Suprapubic skin (tissue), 4 donors: ENCODE data around the gene MAB21L4. TPM values are rescaled to one million over a fixed set of nuclear protein-coding genes. Genes with fewer than 3 reads are reported as not detected.

Experiments
- DNase-seq, 2 donors: peaks; one replicate each; pipeline ENCODE4 v3.0.0-alpha.2; 2019; ENCODE audit warnings: low spot score in 2 of 2
- H3K27ac ChIP-seq: fragments of 200-600 bp; sonication (generic); one replicate; pipeline ENCODE4 v1.5.1; 2019
- H3K27me3 ChIP-seq: fragments of 200-600 bp; sonication (generic); one replicate; pipeline ENCODE4 v1.5.1; 2019
- H3K36me3 ChIP-seq: fragments of 200-600 bp; sonication (generic); one replicate; pipeline ENCODE4 v1.5.1; 2019
- H3K4me1 ChIP-seq: fragments of 200-600 bp; sonication (generic); one replicate; pipeline ENCODE4 v1.5.1; 2019
- H3K4me3 ChIP-seq: fragments of 200-600 bp; sonication (generic); one replicate; pipeline ENCODE4 v1.5.1; 2019; ENCODE audit warnings: mild to moderate bottlenecking
- H3K9me3 ChIP-seq: fragments of 200-600 bp; sonication (generic); one replicate; pipeline ENCODE4 v1.5.1; 2019
- EP300 ChIP-seq: sonication (generic); formaldehyde crosslinking; IDR thresholded peaks from one replicate; pipeline ENCODE4 v1.6.1; 2017; ENCODE audit warnings: antibody characterized with exemption
- POLR2A ChIP-seq, 2 donors: fragments of 450-650 bp; IDR thresholded peaks; one replicate each; pipeline ENCODE4 v1.6.1; 2017; ENCODE audit warnings: antibody characterized with exemption in 2 of 2, mild to moderate bottlenecking in 2 of 2, moderate library complexity in 2 of 2
- POLR2AphosphoS5 ChIP-seq, 3 donors: sonication (generic); formaldehyde crosslinking; IDR thresholded peaks; one replicate each; pipeline ENCODE4 v1.6.1; 2017; ENCODE audit warnings: antibody characterized with exemption in 3 of 3
- WGBS: methylation state at CpG from one replicate; pipeline ENCODE4 v1.1.5; 2018; 5-methylcytosine and 5-hydroxymethylcytosine counted together
- total RNA-seq, 4 donors: library from RNA; depleted of rRNA; stranded (reverse); fragments of >200 nt; gene quantifications; one replicate each; pipeline ENCODE4 v1.1.0, GENCODE V29; 2016
- TF ChIP-seq, protein P1 (sequence below), 2 donors: fragments of 200-600 bp in 1 of 2; fragments of 450-650 bp in 1 of 2; sonication (generic) in 1 of 2; IDR thresholded peaks; one replicate each; pipeline ENCODE4 v1.5.1; 2016 to 2019; ENCODE audit warnings: antibody characterized with exemption in 2 of 2, mild to moderate bottlenecking in 1 of 2, moderate library complexity in 1 of 2

MAB21L4 gene
- total RNA-seq, 4 donors from 2014 or later: 28.7 to 97.5 (median 69.2) TPM

DNA sequence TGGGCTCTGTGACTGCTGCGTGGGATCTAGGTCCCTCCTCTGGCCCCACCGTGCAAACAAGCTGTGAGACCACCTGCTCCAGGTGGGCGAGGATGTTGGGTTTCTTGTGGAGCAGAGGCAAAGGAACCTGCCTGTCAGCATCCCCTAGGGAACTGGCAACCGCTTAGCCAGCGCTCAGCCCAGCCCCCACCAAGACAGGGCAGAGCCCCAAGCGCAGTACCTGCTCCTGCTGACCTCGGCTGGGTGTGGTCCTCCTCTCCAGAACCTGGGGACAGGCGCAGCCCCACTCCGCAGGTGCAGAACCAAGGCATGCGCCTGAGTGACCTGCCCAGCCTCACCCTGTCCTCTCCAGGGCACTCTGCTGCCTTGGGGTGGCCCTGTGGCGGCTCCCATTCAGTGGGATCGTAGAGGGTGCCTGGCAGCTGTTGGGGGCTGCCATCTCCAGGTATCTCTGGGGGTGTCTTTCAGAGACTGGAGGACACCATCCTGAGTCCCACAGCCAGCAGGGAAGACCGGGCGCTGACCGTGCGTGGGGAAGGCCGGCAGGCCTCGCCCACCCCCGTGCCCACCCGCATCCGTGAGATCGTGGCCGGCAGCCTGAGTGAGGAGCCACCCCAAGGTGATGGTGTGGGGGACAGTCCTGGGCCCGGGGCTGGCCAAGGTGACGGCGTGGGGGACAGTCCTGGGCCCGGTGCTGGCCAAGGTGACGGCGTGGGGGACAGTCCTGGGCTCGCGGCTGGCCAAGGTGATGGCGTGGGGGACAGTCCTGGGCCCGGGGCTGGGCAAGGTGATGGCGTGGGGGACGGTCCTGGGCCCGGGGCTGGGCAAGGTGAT is 22.5 kb upstream of the MAB21L4 start:
- peak; percentile 54 to 79 for DNase-seq

DNA sequence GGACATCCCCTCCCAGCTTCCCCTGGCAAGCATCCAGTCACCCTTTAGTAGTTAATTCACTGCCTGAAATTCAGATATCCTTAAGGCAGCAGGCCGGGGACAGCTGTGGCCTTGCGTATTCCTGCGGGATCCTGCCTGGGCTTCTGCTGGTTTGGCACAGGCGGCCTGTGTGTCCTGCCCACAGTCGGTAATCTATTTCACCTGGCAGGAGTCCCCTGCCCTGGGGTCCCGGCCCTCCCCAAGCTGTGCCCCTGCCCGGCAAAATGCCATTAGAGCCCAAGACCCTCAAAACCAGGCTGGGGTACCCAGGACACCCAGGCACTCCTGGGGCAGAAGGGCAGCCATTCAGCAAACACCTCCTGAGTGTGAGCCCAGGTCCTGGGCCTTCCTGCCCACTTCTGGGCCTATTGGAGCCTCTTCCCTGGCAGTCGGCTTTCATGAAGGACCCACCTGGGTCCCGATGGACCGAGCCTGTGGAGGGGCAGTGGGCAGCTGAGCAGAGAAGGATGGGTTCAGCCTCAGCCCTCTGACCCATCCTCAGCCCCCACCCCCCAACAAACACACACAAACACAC is 21.8 kb upstream of the MAB21L4 start:
- H3K27ac ChIP-seq: peak overlapping the region; percentile 10
- DNase-seq: peak in 1 of 2 donors; percentile 61
- H3K4me3 ChIP-seq: no peak overlapping the region
- WGBS: 71% methylated on average over 7 of the region's 10 CpGs
- TF ChIP-seq POLR2AphosphoS5 (IDR thresholded peaks at IDR 0.05) (no peak), EP300 (no peak)
- TF ChIP-seq, protein P1, sequence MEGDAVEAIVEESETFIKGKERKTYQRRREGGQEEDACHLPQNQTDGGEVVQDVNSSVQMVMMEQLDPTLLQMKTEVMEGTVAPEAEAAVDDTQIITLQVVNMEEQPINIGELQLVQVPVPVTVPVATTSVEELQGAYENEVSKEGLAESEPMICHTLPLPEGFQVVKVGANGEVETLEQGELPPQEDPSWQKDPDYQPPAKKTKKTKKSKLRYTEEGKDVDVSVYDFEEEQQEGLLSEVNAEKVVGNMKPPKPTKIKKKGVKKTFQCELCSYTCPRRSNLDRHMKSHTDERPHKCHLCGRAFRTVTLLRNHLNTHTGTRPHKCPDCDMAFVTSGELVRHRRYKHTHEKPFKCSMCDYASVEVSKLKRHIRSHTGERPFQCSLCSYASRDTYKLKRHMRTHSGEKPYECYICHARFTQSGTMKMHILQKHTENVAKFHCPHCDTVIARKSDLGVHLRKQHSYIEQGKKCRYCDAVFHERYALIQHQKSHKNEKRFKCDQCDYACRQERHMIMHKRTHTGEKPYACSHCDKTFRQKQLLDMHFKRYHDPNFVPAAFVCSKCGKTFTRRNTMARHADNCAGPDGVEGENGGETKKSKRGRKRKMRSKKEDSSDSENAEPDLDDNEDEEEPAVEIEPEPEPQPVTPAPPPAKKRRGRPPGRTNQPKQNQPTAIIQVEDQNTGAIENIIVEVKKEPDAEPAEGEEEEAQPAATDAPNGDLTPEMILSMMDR (IDR thresholded peaks at IDR 0.05): no peak
- peaks cover 16% of the 10 kb centered on the region for H3K27me3 ChIP-seq
- no peaks in the 10 kb centered on the region for H3K9me3 ChIP-seq
- H3K4me1 ChIP-seq: peaks cover 80% of the 10 kb centered on the region
- no peaks in the 10 kb centered on the region for H3K36me3 ChIP-seq

More for the DNA sequence above, 22.5 kb upstream of the MAB21L4 start:
- TF ChIP-seq EP300: no peak
- TF ChIP-seq POLR2AphosphoS5 (IDR thresholded peaks at IDR 0.05): no peak
- TF ChIP-seq, protein P1 (IDR thresholded peaks at IDR 0.05): no peak
- no peak for TF ChIP-seq POLR2A (IDR thresholded peaks at IDR 0.05)
- 84% methylated on average over 4 of the region's 36 CpGs for WGBS
- no peak overlapping the region for H3K4me3 ChIP-seq
- H3K4me1 ChIP-seq: peaks cover 77% of the 10 kb centered on the region
- no peaks in the 10 kb centered on the region for H3K9me3 ChIP-seq
- peaks cover 16% of the 10 kb centered on the region for H3K27me3 ChIP-seq
- H3K36me3 ChIP-seq: no peaks in the 10 kb centered on the region
- H3K27ac ChIP-seq: no peak overlapping the region

DNA sequence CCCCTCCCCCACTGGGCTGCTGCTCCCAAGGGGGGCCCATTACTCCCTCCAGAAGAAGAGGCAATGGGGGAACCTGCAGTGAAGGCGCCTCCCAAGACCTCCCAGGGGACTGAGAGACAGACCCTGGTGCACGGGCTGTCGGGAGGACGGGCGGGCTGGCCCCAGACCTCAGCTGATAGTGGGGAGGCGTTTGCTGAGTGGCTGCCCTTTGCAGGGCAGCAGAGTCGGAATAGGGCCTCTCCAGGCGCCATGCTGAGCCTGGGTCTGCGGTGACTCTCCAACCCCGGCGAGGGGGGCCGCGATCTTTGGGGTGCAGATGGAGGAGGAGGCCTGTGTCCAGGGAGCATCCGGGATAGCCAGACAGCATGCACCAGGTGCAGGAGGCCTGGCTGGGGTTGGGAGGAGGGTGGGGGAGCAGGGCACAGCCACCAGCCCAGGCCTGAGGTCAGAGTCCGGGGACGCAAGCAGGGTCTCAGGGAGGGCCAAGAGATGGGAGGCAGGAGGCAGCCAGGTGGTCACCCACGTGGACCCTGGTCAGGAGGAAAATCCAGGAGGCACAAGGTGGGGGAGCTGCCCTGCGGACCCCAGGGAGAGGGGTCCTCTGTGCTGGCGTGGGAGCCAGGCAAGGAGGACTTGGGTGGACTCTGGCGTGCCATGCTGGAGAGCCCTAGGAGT is 21.2 kb upstream of the MAB21L4 start:
- Histone ChIP-seq H3K36me3 (no peaks in the 10 kb centered on the region), H3K27ac (peak overlapping the region; percentile 10), H3K4me1 (peaks cover 84% of the 10 kb centered on the region), H3K4me3 (no peak overlapping the region), H3K9me3 (no peaks in the 10 kb centered on the region), H3K27me3 (peaks cover 16% of the 10 kb centered on the region)
- peak; percentile 65 to 79 for DNase-seq
- WGBS: 78% methylated on average over 5 of the region's 20 CpGs
- TF ChIP-seq, protein P1 (IDR thresholded peaks at IDR 0.05): no peak
- TF ChIP-seq POLR2AphosphoS5 (IDR thresholded peaks at IDR 0.05) (no peak), EP300 (no peak), POLR2A (IDR thresholded peaks at IDR 0.05) (no peak)

DNA sequence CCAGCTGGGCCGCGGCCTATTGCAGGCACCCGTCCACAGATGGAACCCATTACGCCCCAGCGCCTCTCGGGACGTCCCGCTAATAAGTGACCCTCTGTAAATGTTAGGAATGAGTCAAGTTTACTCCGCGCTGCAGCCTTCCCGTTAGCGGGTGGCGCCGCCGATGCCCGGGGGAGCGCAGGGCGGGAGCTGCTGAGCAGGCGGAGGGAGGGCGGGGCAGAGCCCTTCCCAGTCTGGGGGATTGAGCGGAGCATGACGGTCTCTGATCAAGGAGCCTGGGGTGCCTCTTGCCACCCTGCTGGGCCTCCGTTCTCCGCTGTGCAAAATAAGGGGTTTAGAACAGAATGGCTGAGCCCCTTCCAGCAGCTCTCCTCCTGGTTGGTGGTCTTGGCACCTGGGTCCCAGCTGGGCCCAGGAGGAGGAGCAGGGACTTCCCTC is 20.6 kb upstream of the MAB21L4 start:
- Histone ChIP-seq H3K4me3 (no peak overlapping the region), H3K27me3 (peaks cover 16% of the 10 kb centered on the region), H3K27ac (peak overlapping the region; percentile 3), H3K4me1 (peaks cover 79% of the 10 kb centered on the region), H3K36me3 (no peaks in the 10 kb centered on the region), H3K9me3 (no peaks in the 10 kb centered on the region)
- DNase-seq: peak; percentile 87 to 89
- 32% methylated on average over 8 of the region's 24 CpGs for WGBS
- TF ChIP-seq POLR2AphosphoS5 (IDR thresholded peaks at IDR 0.05): peak in 2 of 3 donors; percentile 37 to 87
- TF ChIP-seq POLR2A (IDR thresholded peaks at IDR 0.05): no peak

DNA sequence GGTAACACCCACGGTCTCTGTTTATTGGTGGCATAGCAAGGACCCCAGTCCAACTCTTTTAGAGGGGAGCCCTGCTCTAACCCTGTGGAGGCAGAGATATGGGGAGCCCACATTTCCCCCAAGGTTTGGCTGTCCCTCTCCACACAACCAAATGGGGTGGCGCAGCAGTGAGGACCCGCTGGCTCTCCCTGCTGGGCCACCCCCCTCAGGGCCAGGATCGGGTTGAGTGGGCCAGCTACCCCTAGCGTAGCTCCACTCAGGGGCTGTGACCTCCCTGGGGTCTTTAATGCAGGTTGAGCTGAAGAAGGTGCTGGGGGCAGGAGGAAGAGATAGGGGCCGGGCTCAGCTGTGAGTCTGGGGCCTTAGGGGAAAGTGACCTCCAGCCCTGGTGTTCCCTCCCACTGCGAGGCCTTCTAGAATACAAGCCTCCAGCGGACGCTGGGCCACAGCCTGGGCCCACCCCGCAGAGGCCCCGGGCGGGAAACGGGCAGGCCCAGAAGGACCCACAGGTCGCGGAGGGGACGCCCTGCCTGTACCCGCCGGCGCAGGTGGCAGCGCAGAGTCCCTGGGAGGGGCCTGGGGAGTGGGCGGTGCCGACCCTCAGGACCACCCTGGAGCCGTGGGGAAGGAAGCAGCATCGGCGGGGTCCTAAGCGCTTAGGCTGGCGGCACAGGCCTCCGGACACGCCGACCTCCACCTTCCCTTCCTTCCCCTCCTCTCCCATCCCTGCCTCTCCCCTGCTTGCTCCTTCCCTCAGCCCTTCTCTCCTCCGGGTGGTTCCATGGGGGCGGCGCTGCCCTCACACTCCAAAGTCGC is 19.8 kb upstream of the MAB21L4 start:
- Histone ChIP-seq H3K9me3 (no peaks in the 10 kb centered on the region), H3K27me3 (peaks cover 16% of the 10 kb centered on the region), H3K36me3 (no peaks in the 10 kb centered on the region), H3K4me3 (no peak overlapping the region), H3K4me1 (peaks cover 70% of the 10 kb centered on the region), H3K27ac (peak overlapping the region; percentile 5)
- no peak for TF ChIP-seq POLR2A (IDR thresholded peaks at IDR 0.05)
- TF ChIP-seq, protein P1 (IDR thresholded peaks at IDR 0.05): no peak
- no peak for TF ChIP-seq POLR2AphosphoS5 (IDR thresholded peaks at IDR 0.05)
- TF ChIP-seq EP300: no peak
- 38% methylated on average over 32 of the region's 34 CpGs for WGBS
- DNase-seq: peak; percentile 60 to 76
